GM12874 (cell line): Measurements from ENCODE around the gene AGBL5.

Experiments used
- CTCF ChIP-seq: IDR thresholded peaks from 2 replicates; pipeline ENCODE4 v1.5.1; 2011; ENCODE audit warnings: low read depth, mild to moderate bottlenecking, control low read depth, low read length, moderate library complexity; ENCODE audit not compliant: insufficient read depth

Gene AGBL5

DNA sequence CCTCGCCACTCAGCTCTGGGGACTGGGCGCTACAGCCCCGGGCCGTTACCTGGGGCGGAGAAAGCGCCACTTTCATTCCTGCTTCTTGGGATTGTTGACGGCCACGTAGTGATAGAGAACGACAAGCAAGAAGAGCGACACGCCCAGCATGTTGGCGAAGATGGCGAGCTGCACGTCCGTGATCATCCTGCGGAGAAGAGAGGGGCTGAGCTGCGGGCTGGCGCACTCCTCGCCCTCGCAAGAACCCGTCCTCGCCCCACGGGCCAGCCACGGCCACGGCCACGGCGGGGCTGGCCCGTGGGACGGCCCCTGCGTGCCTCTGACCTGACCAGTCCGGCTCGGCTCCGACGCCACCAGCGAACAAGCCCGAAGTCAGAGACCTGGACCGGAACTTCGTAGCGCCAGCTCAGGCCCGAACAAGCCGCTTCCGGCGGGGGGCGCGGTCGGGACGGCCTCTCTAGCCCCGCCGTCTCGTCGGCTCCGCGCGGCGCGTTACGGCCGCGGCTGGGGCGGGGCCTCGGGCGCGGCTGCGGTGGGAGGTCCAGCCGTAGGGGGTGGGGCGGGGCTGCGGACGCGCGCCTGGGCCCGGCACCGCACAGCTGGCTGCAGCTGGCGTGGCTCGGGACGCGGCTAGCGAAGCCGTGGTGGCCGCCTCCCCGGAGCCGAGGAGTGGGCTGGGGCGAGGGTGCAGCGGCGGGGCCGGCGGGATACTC, 20.0 kb downstream of the AGBL5 start, which contains the start of gene OST4:
Gene OST4 (minus strand): TSS at position 378 of the 713 bp plus-strand sequence.
- no peak for TF ChIP-seq CTCF

DNA sequence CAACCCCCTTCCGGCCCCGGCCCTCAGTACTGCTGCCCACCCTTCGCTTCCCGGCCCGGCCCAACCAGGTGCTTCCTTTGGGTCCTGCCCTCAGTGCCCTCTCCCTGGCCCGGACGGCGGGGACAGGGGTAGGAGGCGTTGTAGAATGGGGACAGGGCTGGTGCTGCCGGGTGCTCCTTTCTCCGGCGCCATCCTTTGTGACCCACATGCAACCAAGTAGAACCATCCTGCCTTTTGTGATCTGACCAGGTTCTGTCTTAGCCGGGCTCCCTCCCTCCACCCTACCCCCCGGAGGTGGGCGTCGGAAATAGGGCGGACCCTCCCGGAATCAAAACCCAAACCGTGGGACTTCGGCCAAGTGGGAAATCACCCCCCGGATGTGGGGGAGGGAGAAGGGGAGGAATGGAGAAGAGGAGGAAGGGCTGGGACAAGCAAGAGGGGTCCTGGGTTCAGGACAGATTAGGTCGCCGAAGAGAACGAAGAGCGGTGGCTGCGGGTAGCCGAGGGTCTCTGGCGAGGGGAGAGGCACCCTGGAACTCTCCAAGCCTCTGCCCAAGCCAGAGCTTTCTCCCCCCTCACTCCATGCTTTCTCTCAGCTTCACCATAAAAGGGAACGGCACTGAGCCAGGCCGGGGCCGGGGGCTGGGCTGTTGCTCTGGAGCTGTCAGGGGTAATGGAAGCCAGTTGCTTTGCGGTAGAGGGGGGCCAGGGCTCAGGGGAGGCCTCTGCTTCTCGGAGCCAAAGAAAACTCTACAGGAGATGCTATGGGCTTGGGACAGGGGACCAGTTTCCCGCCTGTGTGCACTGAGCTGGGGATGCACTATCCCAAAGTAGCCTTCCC, 20.7 kb downstream of the AGBL5 start:
- TF ChIP-seq CTCF: no peak

GRCh38 chr2:27072920-27073319, 21.5 kb downstream of the AGBL5 start:
- TF ChIP-seq CTCF: no peak

GRCh38 chr2:27073782-27074181, 22.3 kb downstream of the AGBL5 start:
- TF ChIP-seq CTCF: no peak

DNA sequence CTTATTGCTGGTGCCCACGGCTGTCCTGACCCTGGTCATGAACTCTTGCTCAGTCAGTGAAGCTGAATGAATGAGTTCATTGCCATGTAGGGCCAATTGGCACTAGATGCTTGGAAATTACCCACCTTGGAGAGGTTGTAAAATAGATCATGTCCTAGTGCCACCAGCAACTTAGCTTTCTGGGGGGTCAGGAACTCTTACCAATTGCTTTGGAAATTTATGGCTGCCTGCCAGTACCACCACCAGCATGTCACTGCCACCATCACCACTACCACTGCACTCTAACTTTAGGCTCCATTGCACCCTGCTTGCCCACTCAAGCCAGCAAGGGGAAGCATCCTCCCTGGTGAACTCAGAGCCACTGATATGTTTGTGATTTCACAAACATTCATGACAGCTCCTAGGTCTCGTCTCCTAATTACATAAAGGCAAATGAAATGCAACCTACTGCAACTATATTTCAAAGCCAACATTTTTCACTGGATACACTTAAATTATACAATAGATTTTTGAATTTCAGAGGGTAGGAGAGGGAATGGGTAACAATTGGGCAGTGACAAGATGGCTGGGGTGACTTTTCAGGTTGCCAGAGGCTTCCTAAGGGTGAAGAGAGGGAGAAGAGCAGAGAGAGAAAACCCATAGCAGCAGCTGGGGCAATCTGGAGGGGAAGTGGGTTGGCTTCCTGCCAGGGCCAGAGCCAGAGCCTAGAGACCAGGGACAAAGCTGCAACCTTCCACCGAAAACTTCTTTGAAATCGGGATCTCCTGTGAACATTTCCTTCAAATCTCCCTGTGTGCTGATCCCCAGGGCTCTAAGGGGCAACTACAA, 23.5 kb downstream of the AGBL5 start:
- TF ChIP-seq CTCF: no peak

GRCh38 chr2:27076323-27076722, 24.9 kb downstream of the AGBL5 start:
- no peak for TF ChIP-seq CTCF

GRCh38 chr2:27077231-27077630, 25.8 kb downstream of the AGBL5 start:
- TF ChIP-seq CTCF: no peak
